Suppressor macrophage treated with lipopolysaccharide for 1 hour (primary cell): ENCODE data around the gene PCDHGA1.

Experiments
- DNase-seq, 3 donors: peaks; one replicate each; pipeline ENCODE4 v3.0.0-alpha.2; 2020 to 2022

PCDHGA1 gene

GRCh38 chr5:141547488-141547887 lies 217.2 kb downstream of the PCDHGA1 start:
- DNase-seq = no peak

- no peak for DNase-seq
These were observed 217.6 kb downstream of the PCDHGA1 start for GRCh38 chr5:141547921-141548320.

- peak; percentile 73 to 88 (median 78) for DNase-seq
These were observed 227.4 kb downstream of the PCDHGA1 start for GRCh38 chr5:141557681-141558136.

GRCh38 chr5:141558150-141558549 lies 227.8 kb downstream of the PCDHGA1 start:
- DNase-seq = no peak

- no peak for DNase-seq
These were observed 229.1 kb downstream of the PCDHGA1 start for GRCh38 chr5:141559461-141559860.

- DNase-seq = no peak
These were observed 229.8 kb downstream of the PCDHGA1 start for GRCh38 chr5:141560151-141560550.

GRCh38 chr5:141560725-141561483 lies 230.6 kb downstream of the PCDHGA1 start:
- peak; percentile 61 to 71 (median 66) for DNase-seq
